Colonic mucosa (tissue), 4 donors: ENCODE results near the gene ZSCAN12. TPM values are rescaled to one million over a fixed set of nuclear protein-coding genes. Genes with fewer than 3 reads are reported as not detected.

Experiments
- DNase-seq: peaks from one replicate; pipeline ENCODE4 v3.0.0-alpha.2; 2020
- H3K27ac ChIP-seq: fragments of 200-600 bp; one replicate; pipeline ENCODE4 v1.8.0; 2021
- H3K27me3 ChIP-seq: fragments of 200-600 bp; one replicate; pipeline ENCODE4 v1.8.0; 2021
- H3K36me3 ChIP-seq: fragments of 200-600 bp; one replicate; pipeline ENCODE4 v1.8.0; 2021
- H3K4me1 ChIP-seq: fragments of 200-600 bp; one replicate; pipeline ENCODE4 v1.8.0; 2021; ENCODE audit warnings: mild to moderate bottlenecking
- H3K4me3 ChIP-seq: fragments of 200-600 bp; one replicate; pipeline ENCODE4 v1.8.0; 2021
- H3K9ac ChIP-seq, 2 donors: one replicate each; pipeline ENCODE4 v1.7.0; 2013; ENCODE audit warnings: control low read depth in 2 of 2, low read depth in 2 of 2, low read length in 2 of 2
- H3K9me3 ChIP-seq: fragments of 200-600 bp; one replicate; pipeline ENCODE4 v1.8.0; 2021
- CTCF ChIP-seq: fragments of 200-600 bp; IDR thresholded peaks from one replicate; pipeline ENCODE4 v1.8.0; 2022; ENCODE audit warnings: antibody characterized with exemption, mild to moderate bottlenecking
- intact Hi-C: fragments of 100-400 bp; cut with DNase I; formaldehyde crosslinking; loops from one replicate; pipeline ENCODE4 v1.14.1; 2022
- total RNA-seq, 2 donors: library from RNA; stranded (reverse); fragmentation: NEBNext Ultra II Directional in 1 of 2; extraction: Animal tissue kit (Norgen Biotek cat#: 25700) in 1 of 2; gene quantifications; one replicate each; pipeline ENCODE4 v1.2.1, GENCODE V29; 2021
- donor health status: healthy.
- donor health status: DM: no; HTN: no; CAD: no.
- donor health status: DM: no; HTN: no; CAD: no.

Gene ZSCAN12
- total RNA-seq, 2 donors from 2014 or later, result 4.5 to 4.9 TPM

DNA sequence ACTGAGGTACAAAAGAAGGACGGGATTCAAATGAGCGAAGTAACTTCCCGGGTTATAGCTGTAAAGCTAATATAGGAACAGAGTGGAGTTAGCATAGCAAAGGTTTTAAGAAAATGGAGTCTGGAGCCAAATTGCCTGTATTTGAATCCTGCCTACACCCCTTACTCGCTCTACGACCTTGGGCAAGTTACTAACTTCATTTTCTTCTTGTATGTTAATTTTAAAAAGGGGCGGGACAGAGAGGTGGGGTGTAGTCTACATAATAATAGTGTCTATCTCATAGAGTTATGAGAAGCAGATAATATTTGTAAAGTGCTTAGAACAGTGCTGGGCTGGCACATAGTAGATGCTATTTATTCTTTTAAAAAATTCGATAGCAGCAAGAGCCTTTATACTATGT is 43.0 kb upstream of the ZSCAN12 start:
- intact Hi-C loops, result no loop called here
- no peaks in the 10 kb centered on the region for H3K9me3 ChIP-seq
- H3K27me3 ChIP-seq, result peaks cover 11% of the 10 kb centered on the region
- H3K4me3 ChIP-seq, result peak overlapping the region; percentile 56
- H3K27ac ChIP-seq, result no peak overlapping the region
- H3K4me1 ChIP-seq, result no peaks in the 10 kb centered on the region
- no peak for TF ChIP-seq CTCF
- no peak for DNase-seq
- H3K9ac ChIP-seq, result no peak overlapping the region
- H3K36me3 ChIP-seq, result no peaks in the 10 kb centered on the region

GRCh38 chr6:28436404-28436803 is 36.9 kb upstream of the ZSCAN12 start:
- H3K4me3 ChIP-seq, result no peak overlapping the region
- H3K27ac ChIP-seq, result no peak overlapping the region
- H3K27me3 ChIP-seq, result no peaks in the 10 kb centered on the region
- H3K36me3 ChIP-seq, result no peaks in the 10 kb centered on the region
- no peak for TF ChIP-seq CTCF
- no peak for DNase-seq
- no peaks in the 10 kb centered on the region for H3K4me1 ChIP-seq
- intact Hi-C loops, result no loop called here
- no peaks in the 10 kb centered on the region for H3K9me3 ChIP-seq
- H3K9ac ChIP-seq, result no peak overlapping the region

DNA sequence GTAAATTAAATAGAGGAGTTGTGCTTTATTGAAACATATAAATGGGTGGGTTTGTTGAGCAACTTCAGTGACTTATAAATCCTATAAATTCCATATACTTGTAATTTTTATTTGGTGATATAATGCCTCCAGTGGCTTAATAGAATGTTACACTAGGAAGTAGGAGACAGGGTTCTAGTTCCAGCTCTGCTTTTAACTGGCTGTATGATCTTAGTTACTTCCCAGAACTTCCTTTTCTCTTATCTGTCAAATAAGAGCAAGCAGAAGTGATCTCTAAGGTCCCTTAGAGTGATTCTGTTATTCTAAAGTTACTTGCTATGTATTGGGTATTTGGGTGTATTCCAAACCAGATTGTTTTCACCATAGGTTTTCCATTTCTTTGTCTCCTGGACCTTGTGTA is 33.6 kb upstream of the ZSCAN12 start:
- Histone ChIP-seq H3K36me3 (no peaks in the 10 kb centered on the region), H3K4me1 (no peaks in the 10 kb centered on the region), H3K9me3 (no peaks in the 10 kb centered on the region), H3K27me3 (no peaks in the 10 kb centered on the region), H3K9ac (no peak overlapping the region), H3K27ac (no peak overlapping the region), H3K4me3 (no peak overlapping the region)
- no peak for TF ChIP-seq CTCF
- DNase-seq, result no peak
- intact Hi-C loops, result no loop called here

- Histone ChIP-seq H3K9ac (no peak overlapping the region), H3K27me3 (no peaks in the 10 kb centered on the region), H3K4me3 (no peak overlapping the region), H3K36me3 (no peaks in the 10 kb centered on the region), H3K9me3 (no peaks in the 10 kb centered on the region), H3K4me1 (no peaks in the 10 kb centered on the region), H3K27ac (no peak overlapping the region)
- intact Hi-C loops, result no loop called here
- no peak for DNase-seq
- no peak for TF ChIP-seq CTCF
These were observed 30.2 kb upstream of the ZSCAN12 start for GRCh38 chr6:28429781-28430180.

- H3K27ac ChIP-seq, result no peak overlapping the region
- H3K36me3 ChIP-seq, result no peaks in the 10 kb centered on the region
- no peak overlapping the region for H3K4me3 ChIP-seq
- no peak for TF ChIP-seq CTCF
- DNase-seq, result no peak
- intact Hi-C loops, result no loop called here
- H3K4me1 ChIP-seq, result no peaks in the 10 kb centered on the region
- H3K27me3 ChIP-seq, result no peaks in the 10 kb centered on the region
- H3K9ac ChIP-seq, result no peak overlapping the region
- H3K9me3 ChIP-seq, result no peaks in the 10 kb centered on the region
These were observed 26.5 kb upstream of the ZSCAN12 start for GRCh38 chr6:28425944-28426541.
